IMR-90 (cell line): Measurements from ENCODE around the gene CHRNB4. TPM values are rescaled to one million over a fixed set of nuclear protein-coding genes. Genes with fewer than 3 reads are reported as not detected.

Source experiments
- ATAC-seq: fragments of 200-7000 bp; cut with Tn5 transposase; 2 replicates; pipeline ENCODE4 v1.9.1; 2020; ENCODE audit warnings: low read depth, mild to moderate bottlenecking, moderate library complexity
- BruUV-seq: library from RNA; stranded (reverse); fragments of 400-500 nt; replicated peaks from 2 replicates; lab custom pipeline; 2021; lab: Mats Ljungman, UMichigan
- CTCF ChIA-PET: fragments of 300-600 bp; formaldehyde crosslinking; extraction: SDS; loops from one replicate; lab custom pipeline; 2021; ENCODE audit warnings: antibody characterized with exemption; lab: Yijun Ruan, JAX
- POLR2A ChIA-PET: fragments of 300-600 bp; sonication (Branson Sonifier 250); formaldehyde crosslinking; loops from one replicate; lab custom pipeline; 2022; ENCODE audit warnings: antibody characterized with exemption; ENCODE audit not compliant: unreplicated experiment; lab: Charles Lee
- DNase-seq: peaks from one replicate; pipeline ENCODE4 v3.0.0; 2013
- H2AFZ ChIP-seq: replicated peaks from 2 replicates; pipeline ENCODE3; 2013; ENCODE audit warnings: low read length, mild to moderate bottlenecking; ENCODE audit not compliant: poor library complexity
- H2AK5ac ChIP-seq: 2 replicates; pipeline ENCODE4 v1.6.1; 2013; ENCODE audit warnings: low read depth, low read length, inconsistent platforms
- H2AK9ac ChIP-seq: replicated peaks from 2 replicates; pipeline ENCODE3; 2013; ENCODE audit warnings: mild to moderate bottlenecking, low read depth, low read length, moderate library complexity; ENCODE audit not compliant: poor library complexity
- H2BK120ac ChIP-seq: 2 replicates; pipeline ENCODE4 v1.6.1; 2013; ENCODE audit warnings: low read depth, low read length, inconsistent platforms
- H2BK15ac ChIP-seq: 3 replicates; pipeline ENCODE4 v1.6.1; 2013; ENCODE audit warnings: low read depth, low read length, inconsistent platforms
- H2BK20ac ChIP-seq: 2 replicates; pipeline ENCODE4 v1.6.1; 2013; ENCODE audit warnings: low read depth, mild to moderate bottlenecking, inconsistent platforms, low read length, moderate library complexity
- H2BK5ac ChIP-seq: 2 replicates; pipeline ENCODE4 v1.6.1; 2013; ENCODE audit warnings: mild to moderate bottlenecking, low read depth, low read length, inconsistent platforms; ENCODE audit not compliant: poor library complexity, severe bottlenecking
- H3K14ac ChIP-seq: replicated peaks from 2 replicates; pipeline ENCODE4 v1.6.1; 2013; ENCODE audit warnings: low read depth, low read length, inconsistent platforms
- H3K18ac ChIP-seq: 2 replicates; pipeline ENCODE4 v1.6.1; 2013; ENCODE audit warnings: low read depth, low read length, control low read depth
- H3K23ac ChIP-seq: 2 replicates; pipeline ENCODE4 v1.6.1; 2013; ENCODE audit warnings: low read depth, low read length, inconsistent platforms
- H3K27ac ChIP-seq: 2 replicates; pipeline ENCODE4 v1.5.1; 2013; ENCODE audit warnings: mild to moderate bottlenecking, control low read depth, low read length; ENCODE audit not compliant: insufficient read depth
- H3K27me3 ChIP-seq: 2 replicates; pipeline ENCODE4 v1.6.1; 2013; ENCODE audit warnings: low read length; ENCODE audit not compliant: control insufficient read depth, insufficient read depth
- H3K36me3 ChIP-seq: 2 replicates; pipeline ENCODE4 v1.6.1; 2013; ENCODE audit warnings: low read length, mixed read lengths; ENCODE audit not compliant: control insufficient read depth, insufficient read depth
- H3K4ac ChIP-seq: 2 replicates; pipeline ENCODE4 v1.6.1; 2013; ENCODE audit warnings: low read depth, low read length, inconsistent platforms
- H3K4me1 ChIP-seq: 2 replicates; pipeline ENCODE4 v1.6.1; 2013; ENCODE audit warnings: low read length, mixed read lengths; ENCODE audit not compliant: control insufficient read depth, insufficient read depth
- H3K4me2 ChIP-seq: 2 replicates; pipeline ENCODE4 v1.6.1; 2013; ENCODE audit warnings: low read depth, mild to moderate bottlenecking, control low read depth, low read length, moderate library complexity
- H3K4me3 ChIP-seq: 2 replicates; pipeline ENCODE4 v1.5.1; 2013; ENCODE audit warnings: low read depth, mild to moderate bottlenecking, control low read depth, low read length, moderate library complexity; ENCODE audit not compliant: insufficient read depth
- H3K56ac ChIP-seq: 2 replicates; pipeline ENCODE4 v1.6.1; 2013; ENCODE audit warnings: low read length, inconsistent platforms; ENCODE audit not compliant: insufficient read depth; ENCODE audit errors: extremely low read depth
- H3K79me1 ChIP-seq, 2 experiments: 2 replicates each; pipeline ENCODE4 v1.6.1; 2013; ENCODE audit warnings: low read length in 2 of 2, inconsistent platforms in 1 of 2, low read depth in 1 of 2
- H3K9ac ChIP-seq: 2 replicates; pipeline ENCODE4 v1.6.1; 2013; ENCODE audit warnings: low read depth, low read length, control low read depth
- H3K9me1 ChIP-seq: 2 replicates; pipeline ENCODE4 v1.6.1; 2013; ENCODE audit warnings: low read length, inconsistent platforms; ENCODE audit not compliant: insufficient read depth
- H3K9me3 ChIP-seq: 2 replicates; pipeline ENCODE4 v1.6.1; 2013; ENCODE audit warnings: low read length; ENCODE audit not compliant: control insufficient read depth, insufficient read depth
- H4K20me1 ChIP-seq: 2 replicates; pipeline ENCODE4 v1.6.1; 2013; ENCODE audit warnings: low read length, inconsistent platforms; ENCODE audit not compliant: insufficient read depth
- H4K5ac ChIP-seq: 2 replicates; pipeline ENCODE4 v1.6.1; 2013; ENCODE audit warnings: mild to moderate bottlenecking, low read depth, low read length, control low read depth
- H4K8ac ChIP-seq, 2 experiments: 2 replicates each; pipeline ENCODE4 v1.6.1; 2013; ENCODE audit warnings: low read depth in 2 of 2, low read length in 2 of 2, control low read depth in 1 of 2, inconsistent platforms in 1 of 2
- H4K91ac ChIP-seq: 2 replicates; pipeline ENCODE4 v1.6.1; 2013; ENCODE audit warnings: low read depth, low read length, inconsistent platforms; ENCODE audit not compliant: insufficient read depth
- FOS ChIP-seq: fragments of 150-350 bp; IDR thresholded peaks from 2 replicates; pipeline ENCODE4 v1.6.1; 2016; ENCODE audit warnings: low read depth, low read length
- MAFK ChIP-seq: IDR thresholded peaks from 2 replicates; pipeline ENCODE4 v1.6.1; 2012; ENCODE audit warnings: low read depth, low read length, improper control_type of control experiment
- MAZ ChIP-seq: IDR thresholded peaks from 2 replicates; pipeline ENCODE4 v1.6.1; 2012; ENCODE audit warnings: low read depth, mild to moderate bottlenecking, low read length, improper control_type of control experiment, moderate library complexity, borderline replicate concordance
- RFX5 ChIP-seq: IDR thresholded peaks from 2 replicates; pipeline ENCODE4 v1.8.0; 2012; ENCODE audit warnings: low read depth, mild to moderate bottlenecking, low read length, moderate library complexity
- WGBS, 2 experiments: methylation state at CpG; one replicate each; pipeline versions ENCODE4 v1.1.5 to v1.1.7; 2013; ENCODE audit warnings: missing lambda C conversion rate in 2 of 2; ENCODE audit not compliant: insufficient read length in 1 of 2; ENCODE audit errors: extremely low coverage in 2 of 2; 5-methylcytosine and 5-hydroxymethylcytosine counted together
- dilution Hi-C: fragments of 300-500 bp; cut with HindIII; formaldehyde crosslinking; loops from one replicate; pipeline ENCODE4 v1.14.3; 2018; ENCODE audit warnings: low sequenced_read_pairs; ENCODE audit not compliant: unreplicated experiment
- in situ Hi-C: fragments of 300-500 bp; cut with MboI; formaldehyde crosslinking; loops from 3 replicates; pipeline ENCODE4 v1.14.3; 2019; ENCODE audit warnings: low sequenced_read_pairs, inconsistent platforms, mixed read lengths
- intact Hi-C: fragments of 100-400 bp; cut with micrococcal nuclease; formaldehyde crosslinking; loops from 2 replicates; pipeline ENCODE4 v1.10.0; 2022
- polyA plus RNA-seq, 3 experiments: library from polyadenylated mRNA; depleted of rRNA; stranded (reverse); fragments of >200 nt; gene quantifications; 2 replicates each; pipeline ENCODE4 v1.2.3, GENCODE V29; 2012; ENCODE audit warnings: low replicate concordance in 1 of 3
- total RNA-seq: library from RNA; depleted of rRNA; stranded (reverse); fragments of >200 nt; gene quantifications from 2 replicates; pipeline ENCODE4 v1.2.3, GENCODE V29; 2012

CHRNB4 gene
- total and polyA plus RNA-seq, 2 of the 4 experiments (the other 2 are of a cell fraction), result not detected

DNA sequence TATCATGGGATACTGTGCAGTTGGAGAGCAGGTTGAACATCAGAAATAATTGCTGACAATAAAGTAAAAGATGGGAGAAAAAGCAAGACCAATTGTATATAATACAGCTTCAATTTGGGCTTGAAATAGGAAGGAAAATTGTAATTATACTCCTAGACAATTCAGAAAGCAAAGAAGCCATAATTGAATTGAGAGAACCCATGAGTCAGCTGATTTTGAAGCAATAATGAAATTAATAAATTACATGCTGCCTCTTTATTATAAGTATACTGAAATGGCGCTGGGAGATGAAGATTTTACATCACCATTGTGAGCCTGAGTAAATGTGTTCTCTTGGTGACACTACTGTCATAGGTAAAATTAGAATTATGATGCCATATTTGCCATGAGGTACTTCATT lies 43.4 kb downstream of the CHRNB4 start:
- H3K9me1 ChIP-seq, result no peaks in the 10 kb centered on the region
- H3K79me1 ChIP-seq, result no peaks in the 10 kb centered on the region
- BruUV-seq, result no TSS peak
- no peak overlapping the region for H4K5ac ChIP-seq
- H2BK120ac ChIP-seq, result no peak overlapping the region
- no peaks in the 10 kb centered on the region; the same call in 1 of the 2 replicates for H3K27me3 ChIP-seq
- no peak overlapping the region for H2AK9ac ChIP-seq
- H4K91ac ChIP-seq, result no peak overlapping the region
- no peak overlapping the region for H3K9ac ChIP-seq
- H3K4me3 ChIP-seq, result no peak overlapping the region
- H3K23ac ChIP-seq, result no peak overlapping the region
- H3K4me1 ChIP-seq, result no peaks in the 10 kb centered on the region
- TF ChIP-seq MAZ, result no peak
- no peak for TF ChIP-seq RFX5
- TF ChIP-seq FOS, result no peak
- peak; percentile 67 for TF ChIP-seq MAFK
- ATAC-seq, result no peak
- H3K14ac ChIP-seq, result no peak overlapping the region
- intact Hi-C loops (no loop called here), in situ Hi-C loops (no loop called here), dilution Hi-C loops (no loop called here)
- no peaks in the 10 kb centered on the region for H4K20me1 ChIP-seq
- no peak overlapping the region for H3K56ac ChIP-seq
- no peaks in the 10 kb centered on the region for H3K9me3 ChIP-seq
- H2BK20ac ChIP-seq, result no peak overlapping the region
- H2BK5ac ChIP-seq, result no peak overlapping the region
- H2BK15ac ChIP-seq, result no peak overlapping the region
- no CpG with 5 or more reads among the region's 1 CpG for WGBS, 2 experiments
- H3K4ac ChIP-seq, result no peak overlapping the region
- H2AFZ ChIP-seq, result no peak overlapping the region
- H3K27ac ChIP-seq, result no peak overlapping the region
- no peak for DNase-seq
- no peak overlapping the region for H4K8ac ChIP-seq
- H3K36me3 ChIP-seq, result no peaks in the 10 kb centered on the region
- ChIA-PET POLR2A (no interaction called here), CTCF (no interaction called here)
- no peak overlapping the region for H3K18ac ChIP-seq
- H2AK5ac ChIP-seq, result no peak overlapping the region
- no peak overlapping the region for H3K4me2 ChIP-seq
